GM10266 (cell line): Measurements from ENCODE around the gene TWF2.

Experiments
- DNase-seq: peaks from one replicate; pipeline ENCODE4 v3.0.0; 2012; ENCODE audit errors: extremely low spot score
- TF ChIP-seq, protein P1 (sequence below): IDR thresholded peaks from 2 replicates; pipeline ENCODE4 v1.5.1; 2012; ENCODE audit warnings: mild to moderate bottlenecking, low read depth; ENCODE audit not compliant: control insufficient read depth, insufficient read depth; ENCODE audit errors: missing control alignments

TWF2 gene

GRCh38 chr3:52197499-52197841 lies 41.5 kb downstream of the TWF2 start:
- TF ChIP-seq, protein P1, sequence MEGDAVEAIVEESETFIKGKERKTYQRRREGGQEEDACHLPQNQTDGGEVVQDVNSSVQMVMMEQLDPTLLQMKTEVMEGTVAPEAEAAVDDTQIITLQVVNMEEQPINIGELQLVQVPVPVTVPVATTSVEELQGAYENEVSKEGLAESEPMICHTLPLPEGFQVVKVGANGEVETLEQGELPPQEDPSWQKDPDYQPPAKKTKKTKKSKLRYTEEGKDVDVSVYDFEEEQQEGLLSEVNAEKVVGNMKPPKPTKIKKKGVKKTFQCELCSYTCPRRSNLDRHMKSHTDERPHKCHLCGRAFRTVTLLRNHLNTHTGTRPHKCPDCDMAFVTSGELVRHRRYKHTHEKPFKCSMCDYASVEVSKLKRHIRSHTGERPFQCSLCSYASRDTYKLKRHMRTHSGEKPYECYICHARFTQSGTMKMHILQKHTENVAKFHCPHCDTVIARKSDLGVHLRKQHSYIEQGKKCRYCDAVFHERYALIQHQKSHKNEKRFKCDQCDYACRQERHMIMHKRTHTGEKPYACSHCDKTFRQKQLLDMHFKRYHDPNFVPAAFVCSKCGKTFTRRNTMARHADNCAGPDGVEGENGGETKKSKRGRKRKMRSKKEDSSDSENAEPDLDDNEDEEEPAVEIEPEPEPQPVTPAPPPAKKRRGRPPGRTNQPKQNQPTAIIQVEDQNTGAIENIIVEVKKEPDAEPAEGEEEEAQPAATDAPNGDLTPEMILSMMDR = no peak
- no peak for DNase-seq

DNA sequence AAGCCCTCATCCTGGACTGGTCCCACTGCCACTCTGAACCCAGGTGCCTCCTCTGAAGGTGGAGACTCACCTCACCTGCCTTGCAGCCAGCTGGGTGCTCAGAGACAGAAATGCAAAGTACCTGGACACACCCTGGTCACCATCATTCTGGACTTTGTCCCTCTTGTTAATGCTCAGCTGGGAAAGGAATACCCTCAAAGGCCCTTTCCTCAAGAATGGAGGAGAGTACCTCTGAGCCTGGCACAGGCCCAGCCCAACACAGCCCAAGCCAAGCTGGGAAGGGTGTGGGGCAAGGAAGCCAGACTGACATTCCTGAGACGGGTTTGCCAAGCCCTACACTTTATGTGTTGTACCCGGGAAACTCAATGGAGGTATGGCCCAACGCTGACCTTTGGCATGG lies 42.0 kb downstream of the TWF2 start:
- TF ChIP-seq, protein P1 = no peak

DNA sequence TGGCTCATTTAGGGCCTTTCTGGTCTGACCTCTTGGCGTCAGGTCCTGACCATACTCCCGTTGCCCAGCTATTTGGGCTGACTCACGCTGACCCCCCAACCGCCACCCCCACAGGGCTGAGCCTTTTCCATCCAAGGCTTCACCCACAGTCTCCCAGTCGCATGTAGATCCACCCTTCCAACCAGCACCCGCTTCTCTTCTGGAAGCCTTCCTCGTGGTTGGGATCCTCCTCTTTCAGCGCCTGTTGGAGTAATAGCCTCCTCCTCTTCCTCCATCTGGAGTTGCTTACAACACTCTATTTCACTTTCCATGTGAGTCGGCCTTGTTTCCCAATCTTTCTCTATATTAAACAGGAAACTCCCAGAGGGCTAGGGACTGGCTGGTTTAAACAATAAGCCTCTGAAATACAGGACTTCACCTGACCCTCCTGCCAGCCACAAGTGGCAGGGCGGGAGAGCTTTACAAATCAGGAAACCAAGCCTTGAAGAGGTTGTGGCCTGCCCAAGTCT lies 43.1 kb downstream of the TWF2 start:
- TF ChIP-seq, protein P1 = no peak
- no peak for DNase-seq

More for the DNA sequence above, 42.0 kb downstream of the TWF2 start:
- no peak for DNase-seq

GRCh38 chr3:52195291-52195597 lies 43.7 kb downstream of the TWF2 start:
- TF ChIP-seq, protein P1 = no peak
- no peak for DNase-seq

GRCh38 chr3:52194485-52195290 lies 44.3 kb downstream of the TWF2 start:
- TF ChIP-seq, protein P1 = no peak
- no peak for DNase-seq

DNA sequence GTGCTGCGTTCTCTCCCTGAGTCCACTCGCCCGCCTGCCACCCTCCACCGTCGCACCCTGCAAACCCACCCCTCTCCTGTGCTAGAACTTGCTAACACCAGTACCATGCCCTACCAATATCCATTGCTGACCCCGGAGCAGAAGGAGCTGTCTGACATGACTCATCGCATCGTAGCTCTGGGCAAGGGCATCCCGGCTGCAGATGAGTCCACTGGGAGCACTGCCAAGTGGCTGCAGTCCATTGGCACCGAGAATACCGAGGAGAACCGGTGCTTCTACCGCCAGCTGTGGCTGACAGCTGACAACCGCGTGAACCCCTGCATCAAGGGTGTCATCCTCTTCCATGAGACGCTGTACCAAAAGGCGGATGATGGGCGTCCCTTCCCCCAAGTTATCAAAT lies 45.9 kb downstream of the TWF2 start:
- DNase-seq = no peak
- TF ChIP-seq, protein P1 = no peak

DNA sequence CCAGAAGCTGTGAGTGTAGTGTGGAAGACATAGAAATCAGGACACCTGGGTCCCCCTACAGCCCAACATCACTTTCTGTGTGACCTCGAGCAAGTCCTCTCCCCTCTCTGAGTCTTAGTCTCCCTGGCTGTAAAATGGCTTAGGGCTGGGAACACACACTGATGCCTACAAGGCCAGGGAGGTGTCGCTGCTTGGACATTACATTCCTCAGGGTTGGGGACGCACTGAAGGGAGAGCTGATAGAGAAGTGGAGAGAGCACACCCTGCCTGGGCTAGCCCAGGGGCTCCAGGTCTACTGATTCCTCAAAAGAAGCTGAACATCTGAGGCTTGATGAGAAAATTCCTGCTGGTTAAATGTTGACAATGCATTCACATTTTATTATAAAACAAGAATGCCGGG lies 47.3 kb downstream of the TWF2 start:
- TF ChIP-seq, protein P1 = no peak
- no peak for DNase-seq
